ENCODE results near the gene POLR2L.

The POLR2L gene

GRCh38 chr11:837189-837989 is 4.9 kb downstream of the POLR2L start:
- DNase-seq = no peak

- no peak for DNase-seq
These were observed 5.6 kb downstream of the POLR2L start for GRCh38 chr11:836700-837099.

GRCh38 chr11:836274-836673 is 6.1 kb downstream of the POLR2L start:
- no peak for DNase-seq

- no peak for DNase-seq
These were observed 7.7 kb downstream of the POLR2L start for GRCh38 chr11:834371-835316.

GRCh38 chr11:833849-834311 is 8.4 kb downstream of the POLR2L start:
- no peak for DNase-seq

GRCh38 chr11:833114-833791 is 9.1 kb downstream of the POLR2L start:
- peak; percentile 53 for DNase-seq

- DNase-seq = peak; percentile 61
These were observed 9.7 kb downstream of the POLR2L start, which contains the start of gene CD151 for GRCh38 chr11:832529-833113. CD151 (plus strand) TSS chr11:832952; CDS start chr11:836070, 3,118 bp downstream.

- DNase-seq = no peak
These were observed 10.3 kb downstream of the POLR2L start for GRCh38 chr11:831961-832528.

- no peak for DNase-seq
These were observed 11.0 kb downstream of the POLR2L start for GRCh38 chr11:831118-831864.

- peak; percentile 53 for DNase-seq
These were observed 11.8 kb downstream of the POLR2L start for GRCh38 chr11:830295-831117.

- no peak for DNase-seq
These were observed 12.5 kb downstream of the POLR2L start for GRCh38 chr11:829847-830294.

- no peak for DNase-seq
These were observed 13.0 kb downstream of the POLR2L start for GRCh38 chr11:829176-829846.

GRCh38 chr11:828506-829175 is 13.7 kb downstream of the POLR2L start:
- no peak for DNase-seq

GRCh38 chr11:827897-828192 is 14.5 kb downstream of the POLR2L start, which contains the start of gene CRACR2B:
CRACR2B (plus strand) TSS chr11:827919; CDS start chr11:828608, 689 bp downstream.
- no peak for DNase-seq

- no peak for DNase-seq
These were observed 15.0 kb downstream of the POLR2L start for GRCh38 chr11:827146-827896.

GRCh38 chr11:826836-827145 is 15.5 kb downstream of the POLR2L start:
- DNase-seq = no peak

- no peak for DNase-seq
These were observed 16.1 kb downstream of the POLR2L start for GRCh38 chr11:826227-826621.

GRCh38 chr11:825366-826226 is 16.7 kb downstream of the POLR2L start:
- DNase-seq = no peak

Measured in activated CD4-positive, CD25-positive, alpha-beta regulatory T cell treated with anti-CD3 and anti-CD28 coated beads, Interleukin-2, amount 50 U/mL, for 72 hours (primary cell).